Dermis lymphatic vessel endothelial cell (primary cell): ENCODE measurements around the gene HS2ST1. TPM values are rescaled to one million over a fixed set of nuclear protein-coding genes. Genes with fewer than 3 reads are reported as not detected.

Source experiments
- total RNA-seq: library from RNA; depleted of rRNA; stranded (reverse); fragments of >200 nt; gene quantifications from 2 replicates; pipeline ENCODE4 v1.2.1, GENCODE V29; 2014

The HS2ST1 gene
- 21.4 and 23.0 TPM in 2 replicates for total RNA-seq

DNA sequence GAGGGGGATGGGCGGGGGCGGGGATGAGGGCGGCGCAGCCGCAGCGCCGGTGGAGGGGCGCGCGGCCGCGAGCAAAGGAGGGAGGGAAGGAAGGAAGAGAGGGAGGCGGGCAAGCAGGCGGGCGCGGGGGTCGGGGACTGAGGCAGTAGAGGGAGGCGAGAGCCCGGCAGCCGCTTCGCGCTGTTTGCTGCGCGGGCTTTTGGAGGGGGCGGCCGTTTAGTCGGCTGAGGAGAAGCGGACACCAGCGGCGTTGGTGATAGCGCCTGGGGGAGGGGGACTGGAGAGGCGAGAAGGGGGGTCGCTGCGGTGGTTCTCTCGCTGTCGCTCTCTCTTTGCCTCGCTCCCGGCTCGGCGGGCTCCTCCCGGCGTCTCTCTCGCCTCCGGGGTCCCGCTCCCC is at the start of gene HS2ST1:
Gene HS2ST1 (plus strand): TSS at position 35 of the 397 bp plus-strand sequence.

DNA sequence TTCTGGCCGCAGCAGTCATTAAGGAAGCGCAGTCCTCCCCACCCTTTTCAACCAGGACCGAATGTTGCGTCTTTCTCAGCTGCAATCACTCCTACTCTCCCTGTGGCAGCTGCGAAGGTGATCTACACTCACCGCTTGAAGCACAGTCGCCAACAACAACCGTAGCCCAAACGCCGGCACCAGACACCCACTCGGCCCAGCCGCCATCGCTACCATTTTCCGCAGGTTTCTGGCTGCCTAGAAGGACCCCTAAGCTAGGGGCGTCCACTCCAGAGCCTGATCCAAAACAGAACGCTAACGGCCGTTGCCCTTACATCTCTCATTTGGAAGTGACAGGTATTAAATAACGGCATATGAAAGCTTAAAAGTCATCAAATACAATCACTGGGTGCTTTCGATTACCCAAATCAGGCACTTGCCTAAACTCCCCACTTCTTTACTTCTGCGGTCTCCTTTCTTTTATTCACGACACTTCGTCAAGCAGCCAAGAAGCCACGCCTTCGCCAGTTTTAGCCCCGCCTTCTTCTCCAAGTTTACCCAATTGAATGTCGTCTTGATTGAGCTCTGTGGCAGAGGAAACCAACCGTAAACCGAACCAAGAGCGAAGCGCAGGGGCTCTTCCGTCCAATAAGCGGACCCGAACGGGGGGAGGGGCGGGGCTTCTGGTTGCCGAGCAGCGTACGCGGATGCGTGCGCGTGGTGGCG is 387 bp upstream of the HS2ST1 start, which contains the start of gene SELENOF:
Gene SELENOF (minus strand): TSS at position 231 of the 705 bp plus-strand sequence. CDS start 15 bp downstream, at position 216.

Other genes starting within 250 kb of the HS2ST1 start
- 42.8 and 43.7 TPM in 2 replicates for gene SH3GLB1, start 210.1 kb upstream of the HS2ST1 start, total RNA-seq
- 204 and 252 TPM in 2 replicates for gene SELENOF, start 509 bp upstream of the HS2ST1 start, total RNA-seq